ENCODE data around the gene YIPF3.

- no peak for TF ChIP-seq EZH2 (IDR thresholded peaks at IDR 0.05; ENCODE audit: borderline replicate concordance)
- no peak for TF ChIP-seq CTCF (IDR thresholded peaks at IDR 0.05; ENCODE audit: poor library complexity)
- TF ChIP-seq EZH2phosphoT487 (IDR thresholded peaks at IDR 0.05; ENCODE audit: low read depth, severe bottlenecking, unreplicated experiment) = no peak
Measured at GRCh38 chr6:43522547-43523261, 6.0 kb upstream of the YIPF3 start.

All from hepatocyte (in vitro differentiated cells).